ENCODE results near the gene YPEL3. TPM values are rescaled to one million over a fixed set of nuclear protein-coding genes. Genes with fewer than 3 reads are reported as not detected.

The YPEL3 gene
- total RNA-seq, 1 donor from 2014 or later: 14.2 TPM

- intact Hi-C loops (cut with micrococcal nuclease): loop anchor here (1.0 to 10.0 kb wide), 4 partner anchors 18 to 566 kb away; partner anchors contain the start of genes ALDOA, FBRS, PPP4C and ZNF771
- no peaks in the 10 kb centered on the region for H3K27me3 Mint-ChIP-seq (ENCODE audit: low read depth)
- DNase-seq (ENCODE audit: low spot score): peak; percentile 73
- H3K36me3 Mint-ChIP-seq (ENCODE audit: low read depth): peaks cover 34% of the 10 kb centered on the region
- peak overlapping the region; percentile 88 for H3K4me3 Mint-ChIP-seq (ENCODE audit: low read depth)
- H3K4me1 Mint-ChIP-seq (ENCODE audit: low read depth): peaks cover 37% of the 10 kb centered on the region
- peak overlapping the region; percentile 97 for H3K27ac Mint-ChIP-seq
- peaks cover 11% of the 10 kb centered on the region for H3K9me3 Mint-ChIP-seq
Measured at GRCh38 chr16:30092373-30093010, 3.5 kb downstream of the YPEL3 start.

DNA sequence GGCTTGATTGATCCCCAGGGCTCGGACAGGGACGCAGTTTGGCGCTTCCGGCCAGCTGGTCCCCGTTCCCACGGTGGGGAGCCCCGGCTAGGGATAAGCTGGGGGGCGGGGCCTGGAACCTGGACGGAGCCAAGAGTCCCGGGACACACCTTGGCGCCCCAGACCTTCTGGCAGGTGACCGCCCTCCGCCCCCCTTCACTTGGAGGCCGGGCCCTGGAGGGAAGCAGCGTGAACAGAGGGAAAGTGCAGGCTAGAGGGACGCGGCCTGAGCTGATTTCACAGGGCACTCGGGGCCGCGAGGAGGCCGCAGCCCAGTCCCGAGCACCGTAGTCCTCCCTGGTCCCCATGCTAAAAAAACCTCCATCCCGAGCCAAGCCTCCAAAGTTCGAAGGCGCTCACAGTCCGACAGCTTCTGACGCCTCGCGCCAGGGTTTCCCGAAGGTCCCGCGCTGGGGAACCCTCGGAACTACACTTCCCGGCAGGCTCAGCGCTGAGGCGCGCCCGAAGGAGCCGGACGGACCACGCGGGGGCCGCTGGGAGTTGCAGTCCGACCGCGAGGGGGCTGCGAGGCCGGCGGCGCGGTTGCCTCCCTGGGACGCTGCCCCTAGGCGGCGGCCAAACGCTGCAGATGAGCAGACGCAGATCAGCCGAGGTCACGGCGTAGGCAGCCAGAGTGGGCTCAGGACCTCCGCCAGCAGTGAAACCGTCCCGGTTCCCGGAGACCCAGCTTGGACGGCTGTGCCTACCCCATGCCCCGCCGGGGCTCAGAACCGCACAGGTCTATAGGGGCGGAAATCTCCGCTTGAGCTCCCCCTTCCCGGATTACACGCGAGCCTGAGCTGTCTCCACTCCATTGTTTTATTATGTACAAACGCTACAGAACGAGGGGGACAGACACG, 4.3 kb downstream of the YPEL3 start, which contains the start of gene TBX6:
TBX6 (minus strand) TSS at position 451 of the 899 bp plus-strand sequence. CDS start 731 bp downstream, outside the sequence.
- Mint-ChIP-seq H3K4me3 (ENCODE audit: low read depth) (peak within 1 kb of the TSS; percentile 88), H3K4me1 (ENCODE audit: low read depth) (peaks cover 37% of the 10 kb centered on the region)
- intact Hi-C loops (cut with micrococcal nuclease): loop anchor here (1.0 to 10.0 kb wide), 4 partner anchors 17 to 567 kb away; partner anchors contain the start of genes ALDOA, FBRS, PPP4C and ZNF771

GRCh38 chr16:30090610-30091331, 5.2 kb downstream of the YPEL3 start:
- Mint-ChIP-seq H3K36me3 (ENCODE audit: low read depth) (peaks cover 29% of the 10 kb centered on the region), H3K9me3 (no peaks in the 10 kb centered on the region), H3K27ac (peak overlapping the region; percentile 67), H3K4me3 (ENCODE audit: low read depth) (peak overlapping the region; percentile 31), H3K4me1 (ENCODE audit: low read depth) (peaks cover 37% of the 10 kb centered on the region), H3K27me3 (ENCODE audit: low read depth) (no peaks in the 10 kb centered on the region)
- intact Hi-C loops (cut with micrococcal nuclease): loop anchor here (10.0 kb wide), 1 partner anchor 314 kb away; the partner anchor contains the start of gene ZNF771
- DNase-seq (ENCODE audit: low spot score): no peak

More for the DNA sequence above, 4.3 kb downstream of the YPEL3 start, which contains the start of gene TBX6:
- DNase-seq (ENCODE audit: low spot score): peak; percentile 92
- Mint-ChIP-seq H3K27me3 (ENCODE audit: low read depth) (no peaks in the 10 kb centered on the region), H3K36me3 (ENCODE audit: low read depth) (peaks cover 32% of the 10 kb centered on the region), H3K27ac (peak within 1 kb of the TSS; percentile 97), H3K9me3 (peaks cover 3% of the 10 kb centered on the region)

- Mint-ChIP-seq H3K9me3 (no peaks in the 10 kb centered on the region), H3K36me3 (ENCODE audit: low read depth) (peaks cover 24% of the 10 kb centered on the region), H3K4me1 (ENCODE audit: low read depth) (peaks cover 27% of the 10 kb centered on the region), H3K27me3 (ENCODE audit: low read depth) (no peaks in the 10 kb centered on the region), H3K4me3 (ENCODE audit: low read depth) (no peak overlapping the region), H3K27ac (peak overlapping the region; percentile 67)
- intact Hi-C loops (cut with micrococcal nuclease): no loop called here
- no peak for DNase-seq (ENCODE audit: low spot score)
Measured at GRCh38 chr16:30088832-30089624, 7.0 kb downstream of the YPEL3 start.

- Mint-ChIP-seq H3K4me3 (ENCODE audit: low read depth) (no peak overlapping the region), H3K27me3 (ENCODE audit: low read depth) (no peaks in the 10 kb centered on the region), H3K27ac (peak overlapping the region; percentile 15), H3K4me1 (ENCODE audit: low read depth) (peaks cover 25% of the 10 kb centered on the region), H3K9me3 (no peaks in the 10 kb centered on the region), H3K36me3 (ENCODE audit: low read depth) (peaks cover 24% of the 10 kb centered on the region)
- no peak for DNase-seq (ENCODE audit: low spot score)
- intact Hi-C loops (cut with micrococcal nuclease): no loop called here
Measured at GRCh38 chr16:30088237-30088831, 7.7 kb downstream of the YPEL3 start.

- intact Hi-C loops (cut with micrococcal nuclease): no loop called here
- H3K9me3 Mint-ChIP-seq: no peaks in the 10 kb centered on the region
- no peaks in the 10 kb centered on the region for H3K27me3 Mint-ChIP-seq (ENCODE audit: low read depth)
- H3K27ac Mint-ChIP-seq: no peak overlapping the region
- peaks cover 27% of the 10 kb centered on the region for H3K36me3 Mint-ChIP-seq (ENCODE audit: low read depth)
- H3K4me3 Mint-ChIP-seq (ENCODE audit: low read depth): no peak overlapping the region
- peaks cover 19% of the 10 kb centered on the region for H3K4me1 Mint-ChIP-seq (ENCODE audit: low read depth)
- DNase-seq (ENCODE audit: low spot score): no peak
Measured at GRCh38 chr16:30087181-30087898, 8.7 kb downstream of the YPEL3 start.

- no peak for DNase-seq (ENCODE audit: low spot score)
- no peaks in the 10 kb centered on the region for H3K27me3 Mint-ChIP-seq (ENCODE audit: low read depth)
- H3K36me3 Mint-ChIP-seq (ENCODE audit: low read depth): peaks cover 34% of the 10 kb centered on the region
- no peak overlapping the region for H3K27ac Mint-ChIP-seq
- intact Hi-C loops (cut with micrococcal nuclease): no loop called here
- H3K9me3 Mint-ChIP-seq: no peaks in the 10 kb centered on the region
- no peak overlapping the region for H3K4me3 Mint-ChIP-seq (ENCODE audit: low read depth)
- H3K4me1 Mint-ChIP-seq (ENCODE audit: low read depth): peaks cover 13% of the 10 kb centered on the region
Measured at GRCh38 chr16:30086291-30087140, 9.5 kb downstream of the YPEL3 start.

GRCh38 chr16:30085820-30086219, 10.2 kb downstream of the YPEL3 start:
- no peak overlapping the region for H3K4me3 Mint-ChIP-seq (ENCODE audit: low read depth)
- peaks cover 40% of the 10 kb centered on the region for H3K36me3 Mint-ChIP-seq (ENCODE audit: low read depth)
- no peak overlapping the region for H3K27ac Mint-ChIP-seq
- no peak for DNase-seq (ENCODE audit: low spot score)
- H3K9me3 Mint-ChIP-seq: no peaks in the 10 kb centered on the region
- H3K27me3 Mint-ChIP-seq (ENCODE audit: low read depth): no peaks in the 10 kb centered on the region
- peaks cover 13% of the 10 kb centered on the region for H3K4me1 Mint-ChIP-seq (ENCODE audit: low read depth)
- intact Hi-C loops (cut with micrococcal nuclease): no loop called here

DNA sequence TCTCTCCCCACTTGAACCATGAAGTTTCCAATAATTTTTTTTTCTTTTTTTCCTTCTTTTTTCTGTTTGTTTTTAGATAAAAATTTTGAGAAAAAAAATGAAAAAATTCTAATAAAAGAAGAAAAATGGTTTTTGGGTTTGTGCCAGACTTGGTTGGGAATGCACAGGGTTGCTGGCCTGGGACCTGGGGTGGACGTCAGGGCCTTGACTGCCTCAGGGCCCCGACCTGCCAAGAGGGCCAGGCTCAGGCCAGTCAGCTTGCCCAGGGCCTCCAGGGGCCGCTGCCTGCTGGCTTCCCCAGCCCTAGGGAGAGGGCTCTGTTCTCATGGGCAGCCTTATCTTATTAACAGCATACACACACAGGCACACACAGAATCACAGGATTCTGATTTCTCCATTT, 10.8 kb downstream of the YPEL3 start:
- Mint-ChIP-seq H3K27ac (no peak overlapping the region), H3K36me3 (ENCODE audit: low read depth) (peaks cover 42% of the 10 kb centered on the region), H3K27me3 (ENCODE audit: low read depth) (no peaks in the 10 kb centered on the region), H3K9me3 (no peaks in the 10 kb centered on the region), H3K4me1 (ENCODE audit: low read depth) (peaks cover 9% of the 10 kb centered on the region), H3K4me3 (ENCODE audit: low read depth) (no peak overlapping the region)
- intact Hi-C loops (cut with micrococcal nuclease): no loop called here
- no peak for DNase-seq (ENCODE audit: low spot score)

GRCh38 chr16:30084816-30085159, 11.2 kb downstream of the YPEL3 start:
- H3K36me3 Mint-ChIP-seq (ENCODE audit: low read depth): peaks cover 44% of the 10 kb centered on the region
- no peak overlapping the region for H3K4me3 Mint-ChIP-seq (ENCODE audit: low read depth)
- no peak overlapping the region for H3K27ac Mint-ChIP-seq
- H3K27me3 Mint-ChIP-seq (ENCODE audit: low read depth): no peaks in the 10 kb centered on the region
- no peak for DNase-seq (ENCODE audit: low spot score)
- intact Hi-C loops (cut with micrococcal nuclease): no loop called here
- peaks cover 4% of the 10 kb centered on the region for H3K4me1 Mint-ChIP-seq (ENCODE audit: low read depth)
- no peaks in the 10 kb centered on the region for H3K9me3 Mint-ChIP-seq
